Omental fat pad (tissue), 4 donors: ENCODE results near the gene SF3B2. TPM values are rescaled to one million over a fixed set of nuclear protein-coding genes. Genes with fewer than 3 reads are reported as not detected.

ENCODE experiments used
- ATAC-seq: fragments of 150-250 bp; one replicate; pipeline ENCODE4 v1.9.1; 2016; ENCODE audit warnings: mild to moderate bottlenecking, moderate library complexity; ENCODE audit not compliant: low FRiP score
- DNase-seq: peaks from one replicate; pipeline ENCODE4 v3.0.0-alpha.2; 2019; ENCODE audit warnings: low spot score
- total RNA-seq, 4 donors: library from RNA; depleted of rRNA; stranded (reverse); fragments of >200 nt; gene quantifications; one replicate each; pipeline ENCODE4 v1.1.0, GENCODE V29; 2016
- TF ChIP-seq, protein P1 (sequence below), 3 donors: fragments of 450-650 bp; IDR thresholded peaks; one replicate each; pipeline ENCODE4 v1.5.1; 2016 to 2017; ENCODE audit warnings: antibody characterized with exemption in 3 of 3, mild to moderate bottlenecking in 3 of 3, moderate library complexity in 2 of 3

The SF3B2 gene
- total RNA-seq, 4 donors from 2014 or later, result 98.9 to 173 (median 140) TPM

DNA sequence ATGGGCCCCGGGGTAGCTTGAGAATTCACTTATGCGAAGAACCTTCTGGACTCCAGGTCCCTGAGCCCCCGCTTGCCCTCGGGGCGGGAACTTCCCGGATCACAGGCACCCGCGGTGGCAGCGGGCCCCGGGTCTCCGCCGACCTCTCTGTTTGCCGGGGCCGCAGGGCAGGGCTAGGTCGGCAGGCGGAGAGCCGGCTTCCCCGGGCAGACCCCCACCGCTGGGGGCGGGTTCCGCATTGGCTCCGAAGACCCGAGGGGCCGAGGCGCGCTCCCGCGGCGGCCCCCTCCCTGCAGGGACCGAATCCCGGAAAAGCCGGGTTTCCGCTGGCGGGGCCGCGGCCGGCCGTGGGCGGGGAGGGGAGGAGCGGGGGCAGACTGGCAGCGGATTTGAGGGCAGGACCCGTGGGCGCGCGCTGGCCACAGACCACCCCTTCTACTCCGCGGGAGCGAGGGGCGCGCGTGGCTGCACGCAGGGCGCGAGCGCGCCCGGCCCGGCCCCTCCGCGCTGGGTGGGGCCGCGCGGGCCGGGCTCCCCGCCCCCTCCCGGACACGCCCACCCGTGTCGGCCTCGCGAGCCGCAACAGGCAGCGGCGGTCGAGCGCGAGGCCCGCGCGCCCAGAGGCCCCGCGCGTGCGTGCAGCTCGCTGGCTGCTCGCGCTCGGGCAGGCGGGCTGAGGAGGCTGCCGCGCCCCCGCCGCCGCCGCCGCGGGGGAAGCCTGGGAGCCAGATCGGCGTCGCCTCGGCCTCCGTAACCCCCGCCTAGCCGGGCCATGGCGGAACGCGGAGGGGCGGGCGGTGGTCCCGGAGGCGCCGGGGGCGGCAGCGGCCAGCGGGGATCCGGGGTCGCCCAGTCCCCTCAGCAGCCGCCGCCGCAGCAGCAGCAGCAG is 17.8 kb downstream of the SF3B2 start, which contains the start of gene PACS1:
Gene PACS1, plus strand, starts transcription at position 558 of the 889 bp plus-strand sequence. Its CDS starts 215 bp downstream, at position 773.
- peak; percentile 81 for ATAC-seq
- DNase-seq, result no peak
- TF ChIP-seq, protein P1, sequence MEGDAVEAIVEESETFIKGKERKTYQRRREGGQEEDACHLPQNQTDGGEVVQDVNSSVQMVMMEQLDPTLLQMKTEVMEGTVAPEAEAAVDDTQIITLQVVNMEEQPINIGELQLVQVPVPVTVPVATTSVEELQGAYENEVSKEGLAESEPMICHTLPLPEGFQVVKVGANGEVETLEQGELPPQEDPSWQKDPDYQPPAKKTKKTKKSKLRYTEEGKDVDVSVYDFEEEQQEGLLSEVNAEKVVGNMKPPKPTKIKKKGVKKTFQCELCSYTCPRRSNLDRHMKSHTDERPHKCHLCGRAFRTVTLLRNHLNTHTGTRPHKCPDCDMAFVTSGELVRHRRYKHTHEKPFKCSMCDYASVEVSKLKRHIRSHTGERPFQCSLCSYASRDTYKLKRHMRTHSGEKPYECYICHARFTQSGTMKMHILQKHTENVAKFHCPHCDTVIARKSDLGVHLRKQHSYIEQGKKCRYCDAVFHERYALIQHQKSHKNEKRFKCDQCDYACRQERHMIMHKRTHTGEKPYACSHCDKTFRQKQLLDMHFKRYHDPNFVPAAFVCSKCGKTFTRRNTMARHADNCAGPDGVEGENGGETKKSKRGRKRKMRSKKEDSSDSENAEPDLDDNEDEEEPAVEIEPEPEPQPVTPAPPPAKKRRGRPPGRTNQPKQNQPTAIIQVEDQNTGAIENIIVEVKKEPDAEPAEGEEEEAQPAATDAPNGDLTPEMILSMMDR (IDR thresholded peaks at IDR 0.05), result no peak

DNA sequence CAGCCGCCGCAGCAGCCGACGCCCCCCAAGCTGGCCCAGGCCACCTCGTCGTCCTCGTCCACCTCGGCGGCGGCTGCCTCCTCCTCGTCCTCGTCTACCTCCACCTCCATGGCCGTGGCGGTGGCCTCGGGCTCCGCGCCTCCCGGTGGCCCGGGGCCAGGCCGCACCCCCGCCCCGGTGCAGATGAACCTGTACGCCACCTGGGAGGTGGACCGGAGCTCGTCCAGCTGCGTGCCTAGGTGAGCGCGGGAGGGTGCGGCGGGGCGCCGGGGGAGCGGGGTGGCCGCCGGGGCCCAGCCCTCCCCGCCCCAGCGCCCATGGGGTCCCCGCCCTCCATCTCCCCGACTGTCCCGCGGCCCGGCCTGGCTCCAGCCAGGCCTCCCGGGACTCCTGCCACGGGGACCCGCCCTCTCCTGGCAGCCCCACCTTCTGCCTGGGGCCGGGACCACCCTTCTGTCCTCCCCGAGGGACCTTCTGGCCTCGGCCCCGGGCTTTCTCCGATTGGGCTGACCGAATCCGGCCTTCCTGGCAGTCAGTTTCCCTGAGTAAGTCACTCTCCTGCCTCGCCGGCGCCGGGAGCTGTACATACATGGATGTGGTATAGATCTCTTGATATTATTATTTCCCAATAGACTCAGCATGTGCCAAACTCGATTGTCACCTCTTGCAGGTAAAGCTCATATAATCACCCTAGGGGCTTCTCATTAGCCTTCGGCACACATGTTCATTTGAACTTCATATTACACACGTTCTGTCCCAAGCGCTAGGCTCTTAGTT is 18.6 kb downstream of the SF3B2 start:
- TF ChIP-seq, protein P1 (IDR thresholded peaks at IDR 0.05), result no peak
- DNase-seq, result peak; percentile 62
- ATAC-seq, result peak; percentile 24

DNA sequence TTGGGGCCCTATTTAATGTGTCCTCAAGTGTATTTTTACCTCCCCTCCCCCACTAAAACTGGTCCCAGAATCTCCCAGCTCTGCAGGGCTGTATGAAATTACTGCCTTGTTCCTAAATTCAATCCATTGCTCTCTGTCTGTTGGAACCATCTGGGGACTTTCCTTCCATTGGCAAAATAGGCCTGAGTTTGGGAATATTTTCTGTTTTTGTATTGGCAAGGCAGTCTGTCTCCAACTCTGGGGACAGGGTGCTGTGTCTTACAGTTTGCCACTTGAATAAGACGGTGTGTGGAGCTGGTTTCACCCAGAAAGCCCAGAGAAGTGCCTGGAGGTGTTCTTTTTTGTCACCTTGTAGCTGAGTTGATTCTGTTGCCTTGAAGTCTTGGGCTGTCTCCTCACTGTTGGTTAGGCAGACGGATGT is 19.2 kb downstream of the SF3B2 start:
- no peak for ATAC-seq
- TF ChIP-seq, protein P1 (IDR thresholded peaks at IDR 0.05), result no peak
- no peak for DNase-seq

DNA sequence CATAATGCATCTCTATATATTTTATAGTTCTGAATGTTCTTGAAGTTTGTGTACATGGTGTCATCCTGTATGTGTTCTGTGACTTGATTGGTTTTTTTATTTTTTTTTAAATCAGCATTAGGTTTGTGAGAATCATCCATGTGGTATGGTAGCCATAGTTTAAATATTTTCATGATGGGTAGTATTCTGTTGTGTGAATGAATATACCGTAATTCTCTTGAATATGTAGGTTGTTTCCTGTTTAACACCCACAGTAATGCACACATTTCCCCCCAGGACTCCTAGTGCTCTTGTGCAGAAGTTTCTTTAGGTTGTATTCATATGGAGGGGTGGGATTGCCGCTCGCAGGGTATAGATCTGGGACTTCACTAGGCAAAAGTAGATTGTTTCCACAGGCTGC is 19.9 kb downstream of the SF3B2 start:
- no peak for ATAC-seq
- TF ChIP-seq, protein P1 (IDR thresholded peaks at IDR 0.05), result no peak
- no peak for DNase-seq

DNA sequence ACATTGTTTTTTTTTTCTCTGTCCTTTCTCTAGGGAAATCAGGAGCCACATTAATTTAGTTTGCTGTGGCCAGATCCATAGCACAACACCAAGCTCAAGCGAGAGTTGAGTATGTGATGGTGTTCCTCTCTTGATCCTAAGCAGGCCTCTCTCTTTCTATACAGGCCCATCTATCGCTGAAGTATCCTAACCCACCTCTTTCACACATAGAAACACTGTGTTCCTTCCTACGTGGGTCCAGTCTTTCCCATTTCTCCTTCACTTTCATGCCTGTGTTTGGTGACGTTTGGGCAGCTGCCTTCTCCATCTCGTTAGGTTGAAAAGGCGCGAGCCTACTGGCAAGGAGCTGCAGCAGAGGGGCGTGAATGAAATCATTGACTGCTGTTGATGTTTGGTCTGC is 20.4 kb downstream of the SF3B2 start:
- no peak for ATAC-seq
- TF ChIP-seq, protein P1 (IDR thresholded peaks at IDR 0.05), result no peak
- no peak for DNase-seq

DNA sequence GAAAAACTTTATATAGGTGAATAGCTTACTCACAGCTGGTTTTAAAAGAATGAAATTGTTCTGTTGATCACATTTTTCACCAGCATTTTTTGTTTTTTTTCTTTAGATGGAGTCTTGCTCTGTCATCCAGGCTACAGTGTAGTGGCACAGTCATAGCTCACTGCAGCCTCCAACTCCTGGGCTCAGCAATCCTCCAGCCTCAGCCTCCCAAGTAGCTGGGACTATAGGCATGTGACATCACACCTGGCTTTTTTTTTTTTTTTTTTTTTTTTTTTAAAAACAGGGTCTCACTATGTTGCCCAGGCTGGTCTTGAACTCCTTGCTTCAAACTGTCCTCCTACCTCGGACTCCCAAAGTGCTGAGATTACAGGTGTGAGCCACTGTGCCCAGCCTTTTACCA is 21.5 kb downstream of the SF3B2 start:
- DNase-seq, result no peak
- no peak for ATAC-seq
- TF ChIP-seq, protein P1 (IDR thresholded peaks at IDR 0.05), result no peak
